Measurements from ENCODE around the gene OTOP3. TPM values are rescaled to one million over a fixed set of nuclear protein-coding genes. Genes with fewer than 3 reads are reported as not detected.
A peak's percentile ranks its signal among the peaks of the same experiment; 100 is the strongest.

OTOP3 gene
- total RNA-seq, 1 donor from 2014 or later = not detected

DNA sequence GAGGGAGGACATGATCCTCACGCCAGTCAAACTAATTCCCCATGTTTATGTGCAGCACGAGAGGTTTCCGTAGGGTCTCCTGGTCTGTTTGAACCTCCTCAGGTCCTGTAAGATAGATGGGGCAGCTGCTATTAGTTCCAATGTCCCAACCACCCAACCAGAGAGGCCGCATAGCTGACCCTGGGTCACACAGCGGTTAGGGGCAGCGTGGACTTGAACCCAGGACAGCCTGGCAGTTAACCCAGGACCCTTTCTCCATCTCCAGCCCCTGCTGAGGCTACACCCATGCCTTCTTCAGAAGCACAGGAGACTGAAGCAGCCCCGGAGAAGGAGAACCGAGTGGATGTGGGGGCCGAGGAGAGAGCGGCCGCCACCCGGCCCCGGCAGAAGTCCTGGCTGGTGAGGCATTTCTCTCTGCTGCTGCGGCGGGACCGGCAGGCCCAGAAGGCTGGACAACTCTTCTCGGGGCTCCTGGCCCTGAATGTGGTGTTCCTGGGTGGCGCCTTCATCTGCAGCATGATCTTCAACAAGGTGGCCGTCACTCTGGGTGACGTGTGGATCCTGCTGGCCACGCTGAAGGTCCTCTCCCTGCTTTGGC lies 5.5 kb downstream of the OTOP3 start:
- no peak for DNase-seq

- no peak for DNase-seq
These were observed 8.3 kb downstream of the OTOP3 start for GRCh38 chr17:74943808-74944522.

- no peak for DNase-seq
These were observed 9.8 kb downstream of the OTOP3 start for GRCh38 chr17:74945543-74945942.

DNA sequence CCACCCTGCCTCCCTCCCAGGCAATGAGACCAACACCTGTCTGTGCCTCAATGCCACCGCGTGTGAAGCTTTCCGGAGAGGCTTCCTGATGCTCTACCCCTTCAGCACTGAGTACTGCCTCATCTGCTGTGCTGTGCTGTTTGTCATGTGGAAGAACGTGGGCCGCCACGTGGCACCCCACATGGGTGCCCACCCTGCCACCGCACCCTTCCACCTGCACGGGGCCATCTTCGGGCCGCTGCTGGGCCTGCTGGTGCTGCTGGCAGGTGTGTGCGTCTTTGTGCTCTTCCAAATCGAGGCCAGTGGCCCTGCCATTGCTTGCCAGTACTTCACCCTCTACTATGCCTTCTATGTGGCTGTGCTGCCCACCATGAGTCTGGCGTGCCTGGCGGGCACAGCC lies 10.9 kb downstream of the OTOP3 start:
- DNase-seq = no peak

DNA sequence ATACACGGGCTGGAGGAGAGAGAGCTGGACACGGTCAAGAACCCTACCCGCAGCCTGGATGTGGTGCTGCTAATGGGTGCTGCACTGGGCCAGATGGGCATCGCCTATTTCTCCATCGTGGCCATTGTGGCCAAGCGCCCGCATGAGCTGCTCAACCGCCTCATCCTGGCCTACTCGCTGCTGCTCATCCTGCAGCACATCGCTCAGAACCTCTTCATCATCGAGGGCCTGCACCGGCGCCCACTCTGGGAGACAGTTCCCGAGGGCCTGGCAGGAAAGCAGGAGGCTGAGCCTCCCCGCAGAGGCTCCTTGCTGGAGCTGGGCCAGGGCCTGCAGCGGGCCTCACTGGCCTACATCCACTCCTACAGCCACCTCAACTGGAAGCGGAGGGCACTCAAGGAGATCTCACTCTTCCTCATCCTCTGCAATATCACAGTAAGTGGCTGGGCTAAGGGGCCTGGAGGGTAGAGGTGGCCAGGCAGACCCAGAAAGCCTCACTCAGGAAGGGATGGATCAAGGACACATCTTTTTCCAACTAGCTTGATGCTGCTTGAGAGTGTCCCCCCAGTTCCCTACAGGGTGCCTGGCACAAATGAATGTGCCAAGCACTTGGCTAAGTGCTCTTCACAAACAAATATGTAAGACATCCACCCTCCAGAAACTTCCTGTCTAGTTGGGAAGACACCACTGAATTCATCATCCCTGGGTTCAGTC lies 11.5 kb downstream of the OTOP3 start:
- no peak for DNase-seq

DNA sequence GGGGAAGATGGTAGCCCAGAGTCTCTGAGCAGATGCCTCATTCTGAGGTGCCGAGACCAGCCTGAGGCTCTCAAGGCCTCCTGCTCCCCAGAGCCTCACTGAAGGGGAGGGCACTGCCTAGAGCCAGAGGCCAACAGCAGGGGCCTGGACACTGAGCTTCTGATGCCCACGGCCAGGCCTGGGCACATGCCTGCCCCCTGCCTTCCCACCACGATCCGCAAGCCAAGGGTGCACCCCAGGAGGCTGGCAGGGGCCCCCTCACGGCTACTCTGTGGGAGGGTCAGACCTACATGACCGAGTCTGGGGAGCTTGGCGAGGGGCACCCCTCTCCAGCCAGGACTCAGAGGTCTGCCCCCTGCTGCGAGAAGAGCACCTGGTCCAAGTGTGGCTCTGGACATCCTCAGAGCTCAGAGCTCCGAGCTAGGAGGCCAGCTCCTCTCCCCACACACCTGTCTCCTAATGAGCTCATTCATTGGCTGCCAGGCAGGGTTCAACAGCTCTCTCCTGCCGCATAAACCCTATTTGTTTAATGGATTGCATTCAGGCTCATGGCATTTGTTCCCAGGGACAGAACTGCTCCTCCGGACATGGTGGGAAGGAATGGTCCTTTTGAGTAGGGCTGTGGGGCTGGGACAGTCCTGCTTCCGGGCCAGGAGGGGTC lies 13.9 kb downstream of the OTOP3 start:
- no peak for DNase-seq

GRCh38 chr17:74950207-74950606 lies 14.5 kb downstream of the OTOP3 start:
- DNase-seq = no peak

- no peak for DNase-seq
These were observed 15.4 kb downstream of the OTOP3 start for GRCh38 chr17:74951065-74951464.

- no peak for DNase-seq
These were observed 16.2 kb downstream of the OTOP3 start for GRCh38 chr17:74951680-74952421.

- no peak for DNase-seq
These were observed 16.9 kb downstream of the OTOP3 start for GRCh38 chr17:74952431-74953133.

DNA sequence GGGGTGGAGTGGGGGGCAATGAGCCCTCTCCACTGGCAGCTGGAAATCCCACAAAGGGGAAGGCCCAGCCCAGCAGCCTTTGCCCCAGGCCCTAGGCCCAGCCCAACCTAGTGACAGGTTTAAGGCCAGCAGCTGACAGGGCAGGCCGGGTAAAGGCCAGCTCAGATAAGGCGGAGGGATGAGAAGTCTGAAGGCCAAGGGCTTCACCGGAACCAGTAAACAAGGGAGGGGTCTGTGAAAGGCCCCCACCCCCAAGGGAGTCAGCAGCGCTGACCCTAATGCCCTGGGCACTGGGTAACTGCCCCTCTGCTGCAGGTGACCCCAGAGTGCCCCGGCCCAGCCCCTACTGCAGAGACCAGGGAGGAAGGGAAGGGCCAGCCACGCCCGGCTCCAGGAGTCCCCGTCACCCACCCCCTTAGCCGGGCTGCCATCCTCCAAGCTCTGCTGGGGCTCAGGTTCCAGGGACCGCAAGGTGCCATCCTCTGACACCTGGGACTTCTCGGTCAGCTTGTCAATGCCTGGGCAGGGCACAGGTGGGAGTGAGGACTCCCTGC lies 17.5 kb downstream of the OTOP3 start:
- no peak for DNase-seq

GRCh38 chr17:74954115-74954514 lies 18.4 kb downstream of the OTOP3 start:
- DNase-seq = no peak

DNA sequence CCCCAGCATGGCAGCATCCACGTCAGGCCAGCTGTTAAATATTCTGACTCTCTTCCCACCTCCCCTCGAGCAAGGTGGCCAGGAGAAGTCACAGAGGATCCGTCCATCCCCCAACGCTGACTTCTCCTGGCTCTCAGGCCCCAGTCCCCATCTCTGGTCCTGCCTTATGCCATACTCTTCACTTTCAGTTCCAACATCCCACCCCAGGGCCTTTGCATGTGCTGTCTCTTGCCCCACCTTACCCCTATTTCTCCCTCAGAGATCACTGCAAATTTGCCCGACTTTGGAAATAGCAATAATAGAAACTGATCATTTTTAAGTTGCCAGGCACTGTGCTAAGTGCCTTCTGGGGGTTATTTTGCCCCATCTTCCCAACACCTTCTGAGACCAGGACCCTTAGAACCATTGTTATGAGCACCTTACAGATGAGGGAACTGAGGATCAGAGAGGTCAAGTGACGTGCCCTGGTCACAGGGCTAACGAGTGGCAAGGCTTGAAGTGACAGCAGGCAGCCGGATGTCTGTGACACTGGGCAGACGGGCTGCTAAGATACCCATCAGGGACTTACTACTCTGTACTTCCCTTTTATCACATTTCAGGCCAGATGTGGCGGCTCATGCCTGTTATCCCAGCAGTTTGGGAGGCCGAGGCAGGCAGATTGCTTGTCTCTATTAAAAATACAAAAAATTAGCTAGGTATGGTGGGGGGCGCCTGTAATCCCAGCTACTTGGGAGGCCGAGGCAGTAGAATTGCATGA lies 19.1 kb downstream of the OTOP3 start:
- DNase-seq = no peak

DNA sequence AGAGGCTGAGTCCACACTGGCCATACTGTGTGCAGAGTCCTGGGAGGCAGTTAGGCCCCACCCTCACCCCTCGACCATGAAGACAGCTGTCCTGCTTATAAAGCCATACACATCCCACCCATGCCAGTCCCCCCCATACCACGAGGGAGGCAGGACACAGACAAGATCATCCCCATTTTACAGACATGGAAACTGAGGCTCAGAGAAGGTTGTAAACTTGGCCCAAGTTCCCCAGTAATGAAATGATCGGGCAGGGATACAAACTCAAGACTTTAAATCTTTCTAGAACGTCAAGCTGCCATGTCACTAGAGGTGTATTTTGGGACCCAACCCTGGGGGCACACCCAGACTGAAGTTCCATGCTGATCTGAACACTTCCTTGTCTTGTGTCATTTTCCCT lies 20.4 kb downstream of the OTOP3 start:
- DNase-seq = no peak

GRCh38 chr17:74957935-74958740 lies 22.4 kb downstream of the OTOP3 start:
- peak; percentile 46 for DNase-seq

DNA sequence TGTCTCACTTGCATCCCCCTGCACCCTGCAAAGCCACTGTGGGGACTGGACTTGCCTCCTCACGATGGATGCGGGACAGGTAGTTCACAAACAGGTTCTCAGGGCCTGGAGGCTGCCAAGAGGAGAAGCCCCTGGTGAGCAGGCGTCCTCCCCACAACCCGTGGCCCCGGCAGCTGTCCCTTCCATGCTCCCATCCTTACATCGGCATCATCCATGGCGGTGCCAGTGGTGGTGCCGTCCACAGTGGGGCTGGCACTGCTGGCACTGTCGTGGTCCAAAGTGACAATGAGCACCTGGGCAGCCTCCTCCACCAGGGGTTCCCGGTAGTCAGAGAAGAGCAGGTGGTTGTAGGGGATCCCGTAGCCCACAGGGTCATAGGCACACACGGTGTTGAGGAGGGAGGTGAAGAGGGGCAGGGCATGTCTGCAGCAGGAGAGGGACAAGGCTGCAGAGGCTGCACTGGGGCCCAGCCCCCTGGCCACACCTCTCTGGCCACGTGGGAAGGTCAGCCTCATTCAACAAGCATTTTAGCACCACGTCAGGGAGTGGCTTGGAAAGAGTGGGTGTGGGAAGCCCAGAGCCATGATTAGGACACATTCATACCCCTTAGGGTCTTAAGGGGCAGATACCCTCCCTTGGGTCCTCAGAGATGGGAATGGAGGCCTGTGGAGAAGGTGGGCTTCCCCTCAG lies 24.3 kb downstream of the OTOP3 start:
- DNase-seq = no peak

- DNase-seq = no peak
These were observed 25.1 kb downstream of the OTOP3 start for GRCh38 chr17:74960570-74961342.

GRCh38 chr17:74961657-74962350 lies 26.1 kb downstream of the OTOP3 start:
- DNase-seq = peak; percentile 67
